Endothelial cell of umbilical vein (primary cell): Measurements from ENCODE around the gene FRMD4A. TPM values are rescaled to one million over a fixed set of nuclear protein-coding genes. Genes with fewer than 3 reads are reported as not detected.

ENCODE experiments used
- BruUV-seq: library from RNA; stranded (reverse); fragments of 400-500 nt; replicated peaks from 2 replicates; lab custom pipeline; 2021; lab: Mats Ljungman, UMichigan
- CTCF ChIA-PET: fragments of 300-600, 350-600 bp; sonication (Branson Sonifier 250); formaldehyde crosslinking; loops from one replicate; lab custom pipeline; 2021; ENCODE audit warnings: antibody characterized with exemption, inconsistent platforms; lab: Charles Lee
- POLR2A ChIA-PET: fragments of 300-600, 350-600 bp; sonication (Branson Sonifier 250); formaldehyde crosslinking; loops from one replicate; lab custom pipeline; 2021; ENCODE audit warnings: antibody characterized with exemption, inconsistent platforms; lab: Charles Lee
- DNase-seq: peaks from one replicate; pipeline ENCODE4 v3.0.0-alpha.2; 2011; ENCODE audit warnings: low read depth, low spot score
- FAIRE-seq: peaks from 2 replicates; lab custom pipeline; 2011; peaks lifted over from hg19 to GRCh38; lab: Jason Lieb, UNC
- H2AFZ ChIP-seq: 2 replicates; pipeline ENCODE4 v1.6.0; 2012; ENCODE audit warnings: low read depth, low read length, control low read depth, inconsistent platforms
- H3K27ac ChIP-seq: 2 replicates; pipeline ENCODE4 v1.5.1; 2011; ENCODE audit warnings: low read depth, mild to moderate bottlenecking, control low read depth, low read length, moderate library complexity; ENCODE audit not compliant: insufficient read depth
- H3K27me3 ChIP-seq, 2 experiments: 2 replicates each; pipeline versions ENCODE4 v1.6.0 to v1.6.1; 2011; ENCODE audit warnings: low read length in 2 of 2, mixed read lengths in 1 of 2; ENCODE audit not compliant: control insufficient read depth in 2 of 2, insufficient read depth in 2 of 2
- H3K36me3 ChIP-seq, 2 experiments: 2 replicates in 1 of 2; 3 replicates in 1 of 2; pipeline ENCODE4 v1.5.1; 2011; ENCODE audit warnings: low read length in 2 of 2, mild to moderate bottlenecking in 1 of 2, moderate library complexity in 1 of 2; ENCODE audit not compliant: control insufficient read depth in 2 of 2, insufficient read depth in 2 of 2; ENCODE audit errors: extremely low read depth in 1 of 2
- H3K4me1 ChIP-seq: 3 replicates; pipeline ENCODE4 v1.5.1; 2011; ENCODE audit warnings: mild to moderate bottlenecking, low read length; ENCODE audit not compliant: control insufficient read depth, insufficient read depth; ENCODE audit errors: extremely low read depth
- H3K4me2 ChIP-seq: 2 replicates; pipeline ENCODE4 v1.6.1; 2011; ENCODE audit warnings: low read length, control low read depth, mixed read lengths; ENCODE audit not compliant: insufficient read depth
- H3K4me3 ChIP-seq, 3 experiments: fragments of 200-600 bp in 1 of 3; sonication (generic), shearing (Covaris generic) in 1 of 3; replicated peaks in 1 of 3; 2 replicates each; pipeline ENCODE4 v1.5.1; 2011 to 2016; ENCODE audit warnings: control low read depth in 3 of 3, low read length in 3 of 3, mild to moderate bottlenecking in 2 of 3, inconsistent platforms in 1 of 3, low read depth in 1 of 3, moderate library complexity in 1 of 3; ENCODE audit not compliant: insufficient read depth in 1 of 3
- H3K79me2 ChIP-seq: 2 replicates; pipeline ENCODE4 v1.6.0; 2012; ENCODE audit warnings: low read length, inconsistent platforms; ENCODE audit not compliant: control insufficient read depth, insufficient read depth
- H3K9ac ChIP-seq: replicated peaks from 2 replicates; pipeline ENCODE3; 2011; ENCODE audit warnings: low read length, control low read depth; ENCODE audit not compliant: insufficient read depth; ENCODE audit errors: extremely low read depth
- H3K9me1 ChIP-seq: replicated peaks from 3 replicates; pipeline ENCODE4 v1.6.0; 2011; ENCODE audit warnings: mild to moderate bottlenecking, low read length; ENCODE audit not compliant: control insufficient read depth, insufficient read depth; ENCODE audit errors: extremely low read depth
- H3K9me3 ChIP-seq: replicated peaks from 2 replicates; pipeline ENCODE4 v1.5.1; 2012; ENCODE audit warnings: low read length, inconsistent platforms; ENCODE audit not compliant: control insufficient read depth, insufficient read depth
- H4K20me1 ChIP-seq: replicated peaks from 2 replicates; pipeline ENCODE3; 2011; ENCODE audit warnings: mild to moderate bottlenecking, low read length; ENCODE audit not compliant: control insufficient read depth, insufficient read depth; ENCODE audit errors: extremely low read depth
- EZH2 ChIP-seq: IDR thresholded peaks from 2 replicates; pipeline ENCODE4 v1.6.1; 2012; ENCODE audit warnings: borderline replicate concordance, low read depth, mild to moderate bottlenecking, moderate library complexity, low read length, inconsistent platforms; ENCODE audit not compliant: severe bottlenecking
- FOS ChIP-seq: IDR thresholded peaks from 2 replicates; pipeline ENCODE4 v1.6.1; 2011; ENCODE audit warnings: mild to moderate bottlenecking, low read length, moderate library complexity, borderline replicate concordance; ENCODE audit not compliant: insufficient read depth
- GATA2 ChIP-seq: IDR thresholded peaks from 2 replicates; pipeline ENCODE4 v1.7.0; 2011; ENCODE audit warnings: low read depth, mild to moderate bottlenecking, moderate library complexity, mixed read lengths, low read length; ENCODE audit not compliant: insufficient read length, insufficient read depth
- JUN ChIP-seq: IDR thresholded peaks from 2 replicates; pipeline ENCODE4 v1.6.1; 2011; ENCODE audit warnings: borderline replicate concordance, low read depth; ENCODE audit not compliant: insufficient read length, insufficient read depth
- MYC ChIP-seq: IDR thresholded peaks from one replicate; pipeline ENCODE4 v1.6.1; 2011; ENCODE audit warnings: mild to moderate bottlenecking, low read depth, low read length
- POLR2A ChIP-seq: IDR thresholded peaks from 2 replicates; pipeline ENCODE4 v1.6.1; 2012; ENCODE audit warnings: low read depth, mild to moderate bottlenecking, control low read depth, low read length
- POLR2AphosphoS5 ChIP-seq: IDR thresholded peaks from 2 replicates; pipeline ENCODE4 v1.6.1; 2012; ENCODE audit warnings: low read depth, mild to moderate bottlenecking, control low read depth, low read length, moderate library complexity; ENCODE audit not compliant: insufficient read depth
- dilution Hi-C: fragments of 300-500 bp; cut with MboI; formaldehyde crosslinking; loops from one replicate; pipeline ENCODE4 v1.15.0; 2019; ENCODE audit warnings: low sequenced_read_pairs; ENCODE audit not compliant: extremely low pct_ligation_motif_present
- intact Hi-C: fragments of 100-400 bp; cut with micrococcal nuclease; formaldehyde crosslinking; loops from one replicate; pipeline ENCODE4 v1.10.0; 2022
- polyA plus RNA-seq, 4 experiments: library from polyadenylated mRNA; depleted of rRNA in 3 of 4; stranded (reverse) in 3 of 4; unstranded in 1 of 4; fragments of >200 nt; gene quantifications; 2 replicates each; pipeline versions ENCODE4 v1.2.1 to v1.2.3, GENCODE V29; 2011 to 2012; ENCODE audit warnings: missing spikeins in 1 of 4
- total RNA-seq: library from RNA; stranded (reverse); gene quantifications from 2 replicates; pipeline ENCODE4 v1.2.3, GENCODE V29; 2021
- TF ChIP-seq, protein P1 (sequence below), 2 donors: IDR thresholded peaks; 1 replicate in 1 of 2; 2 replicates in 1 of 2; pipeline ENCODE4 v1.5.1; 2011; ENCODE audit warnings: low read length in 2 of 2, mild to moderate bottlenecking in 2 of 2, moderate library complexity in 2 of 2, control low read depth in 1 of 2, inconsistent platforms in 1 of 2, low read depth in 1 of 2; ENCODE audit not compliant: insufficient read depth in 1 of 2; ENCODE audit errors: extremely low read depth in 1 of 2
- TF ChIP-seq, protein P2 (sequence below): IDR thresholded peaks from 2 replicates; pipeline ENCODE4 v1.6.1; 2011; ENCODE audit not compliant: insufficient read depth, insufficient read length

The FRMD4A gene
- total and polyA plus RNA-seq, 2 donors (not counting 3 experiments of a cell fraction or from before 2014, with no cell fraction given): 123 to 148 TPM

- no peak overlapping the region for H2AFZ ChIP-seq
- H3K9me1 ChIP-seq: no peaks in the 10 kb centered on the region
- FAIRE-seq (no peak), DNase-seq (no peak)
- TF ChIP-seq, protein P1, sequence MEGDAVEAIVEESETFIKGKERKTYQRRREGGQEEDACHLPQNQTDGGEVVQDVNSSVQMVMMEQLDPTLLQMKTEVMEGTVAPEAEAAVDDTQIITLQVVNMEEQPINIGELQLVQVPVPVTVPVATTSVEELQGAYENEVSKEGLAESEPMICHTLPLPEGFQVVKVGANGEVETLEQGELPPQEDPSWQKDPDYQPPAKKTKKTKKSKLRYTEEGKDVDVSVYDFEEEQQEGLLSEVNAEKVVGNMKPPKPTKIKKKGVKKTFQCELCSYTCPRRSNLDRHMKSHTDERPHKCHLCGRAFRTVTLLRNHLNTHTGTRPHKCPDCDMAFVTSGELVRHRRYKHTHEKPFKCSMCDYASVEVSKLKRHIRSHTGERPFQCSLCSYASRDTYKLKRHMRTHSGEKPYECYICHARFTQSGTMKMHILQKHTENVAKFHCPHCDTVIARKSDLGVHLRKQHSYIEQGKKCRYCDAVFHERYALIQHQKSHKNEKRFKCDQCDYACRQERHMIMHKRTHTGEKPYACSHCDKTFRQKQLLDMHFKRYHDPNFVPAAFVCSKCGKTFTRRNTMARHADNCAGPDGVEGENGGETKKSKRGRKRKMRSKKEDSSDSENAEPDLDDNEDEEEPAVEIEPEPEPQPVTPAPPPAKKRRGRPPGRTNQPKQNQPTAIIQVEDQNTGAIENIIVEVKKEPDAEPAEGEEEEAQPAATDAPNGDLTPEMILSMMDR (IDR thresholded peaks at IDR 0.05; ENCODE audit: extremely low read depth in 1 of 2, insufficient read depth in 1 of 2, low read depth in 1 of 2, low read length in 2 of 2): no peak
- H3K9me3 ChIP-seq: no peaks in the 10 kb centered on the region
- peaks cover 2 to 15% of the 10 kb centered on the region in 2 experiments for H3K36me3 ChIP-seq
- dilution Hi-C loops (no loop called here), intact Hi-C loops (no loop called here)
- no peak overlapping the region for H3K9ac ChIP-seq
- H3K4me3 ChIP-seq: no peak overlapping the region
- BruUV-seq: no TSS peak
- no peak overlapping the region for H3K4me2 ChIP-seq
- no peaks in the 10 kb centered on the region for H3K27me3 ChIP-seq
- H3K4me1 ChIP-seq: no peaks in the 10 kb centered on the region
- no peak overlapping the region for H3K27ac ChIP-seq
- H3K79me2 ChIP-seq: peaks cover 57% of the 10 kb centered on the region
- ChIA-PET CTCF (no interaction called here), POLR2A (no interaction called here)
- no peaks in the 10 kb centered on the region for H4K20me1 ChIP-seq
Observed at GRCh38 chr10:13765641-13766341, 564.9 kb downstream of the FRMD4A start.

- Histone ChIP-seq H3K9ac (no peak overlapping the region), H3K79me2 (peaks cover 25% of the 10 kb centered on the region), H3K36me3 (peaks cover 2 to 17% of the 10 kb centered on the region in 2 experiments), H3K9me3 (no peaks in the 10 kb centered on the region), H3K4me3 (no peak overlapping the region), H3K27me3 (no peaks in the 10 kb centered on the region), H3K4me2 (no peak overlapping the region), H3K27ac (no peak overlapping the region), H4K20me1 (no peaks in the 10 kb centered on the region), H3K4me1 (peaks cover 29% of the 10 kb centered on the region), H3K9me1 (no peaks in the 10 kb centered on the region), H2AFZ (no peak overlapping the region)
- no TSS peak for BruUV-seq
- dilution Hi-C loops (no loop called here), intact Hi-C loops (no loop called here)
- no peak for FAIRE-seq
- DNase-seq: no peak
- ChIA-PET CTCF (interaction anchor here (1.1 to 1.4 kb wide), 2 partner anchors 8 to 11 kb away, joined by 3 to 5 read pairs; no protein-coding TSS in a partner anchor), POLR2A (no interaction called here)
- no peak for TF ChIP-seq FOS
- TF ChIP-seq, protein P1 (IDR thresholded peaks at IDR 0.05; ENCODE audit: extremely low read depth in 1 of 2, insufficient read depth in 1 of 2, low read depth in 1 of 2, low read length in 2 of 2): no peak
- TF ChIP-seq GATA2: no peak
- TF ChIP-seq MYC: no peak
- TF ChIP-seq POLR2A: no peak
- TF ChIP-seq JUN: no peak
- TF ChIP-seq, protein P2, sequence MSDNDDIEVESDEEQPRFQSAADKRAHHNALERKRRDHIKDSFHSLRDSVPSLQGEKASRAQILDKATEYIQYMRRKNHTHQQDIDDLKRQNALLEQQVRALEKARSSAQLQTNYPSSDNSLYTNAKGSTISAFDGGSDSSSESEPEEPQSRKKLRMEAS: no peak
- TF ChIP-seq EZH2: no peak
- no peak for TF ChIP-seq POLR2AphosphoS5
Observed at GRCh38 chr10:13761490-13762091, 569.1 kb downstream of the FRMD4A start.
